ENCODE measurements around the gene CDYL2.

GRCh38 chr16:80607204-80607603 is 197.2 kb downstream of the CDYL2 start:
- no peak for TF ChIP-seq CTCF (IDR thresholded peaks at IDR 0.05)
- no peak for TF ChIP-seq POLR2A (IDR thresholded peaks at IDR 0.05; ENCODE audit: low read depth)
